Fibroblast of villous mesenchyme (primary cell): ENCODE results near the gene SAV1. TPM values are rescaled to one million over a fixed set of nuclear protein-coding genes. Genes with fewer than 3 reads are reported as not detected.
A peak's percentile ranks its signal among the peaks of the same experiment; 100 is the strongest.

ENCODE experiments used
- DNase-seq: peaks from one replicate; pipeline ENCODE4 v3.0.0-alpha.2; 2010; ENCODE audit warnings: low read depth
- H3K4me3 ChIP-seq: 2 replicates; pipeline ENCODE4 v1.5.1; 2011; ENCODE audit warnings: low read depth, mild to moderate bottlenecking, low read length
- total RNA-seq: library from RNA; depleted of rRNA; stranded (reverse); fragments of >200 nt; gene quantifications from 2 replicates; pipeline ENCODE4 v1.2.3, GENCODE V29; 2012
- TF ChIP-seq, protein P1 (sequence below): IDR thresholded peaks from 2 replicates; pipeline ENCODE4 v1.5.1; 2012; ENCODE audit warnings: low read depth, mild to moderate bottlenecking, low read length; ENCODE audit not compliant: insufficient read depth

Gene SAV1
- total RNA-seq, 1 donor: 53.5 TPM

DNA sequence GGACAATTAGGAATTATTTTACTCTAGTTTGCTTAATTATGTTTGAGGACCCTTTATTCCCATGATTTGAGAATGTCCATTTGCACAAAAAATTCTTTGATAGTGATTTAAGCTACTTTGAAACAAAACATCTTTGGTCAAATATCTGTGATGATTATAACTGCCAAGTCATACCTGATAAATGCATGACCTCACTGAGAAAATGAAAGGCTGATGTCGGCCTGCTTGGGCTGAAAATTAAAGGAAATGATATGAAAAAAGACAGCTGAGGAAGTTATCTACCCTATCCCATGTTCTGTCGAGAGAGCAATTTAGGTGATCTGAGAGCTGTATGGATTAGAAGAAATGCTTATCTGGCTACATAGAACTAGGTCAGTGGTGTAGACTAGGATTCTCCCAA lies 64.5 kb downstream of the SAV1 start:
- no peak for DNase-seq
- no peak overlapping the region for H3K4me3 ChIP-seq
- TF ChIP-seq, protein P1, sequence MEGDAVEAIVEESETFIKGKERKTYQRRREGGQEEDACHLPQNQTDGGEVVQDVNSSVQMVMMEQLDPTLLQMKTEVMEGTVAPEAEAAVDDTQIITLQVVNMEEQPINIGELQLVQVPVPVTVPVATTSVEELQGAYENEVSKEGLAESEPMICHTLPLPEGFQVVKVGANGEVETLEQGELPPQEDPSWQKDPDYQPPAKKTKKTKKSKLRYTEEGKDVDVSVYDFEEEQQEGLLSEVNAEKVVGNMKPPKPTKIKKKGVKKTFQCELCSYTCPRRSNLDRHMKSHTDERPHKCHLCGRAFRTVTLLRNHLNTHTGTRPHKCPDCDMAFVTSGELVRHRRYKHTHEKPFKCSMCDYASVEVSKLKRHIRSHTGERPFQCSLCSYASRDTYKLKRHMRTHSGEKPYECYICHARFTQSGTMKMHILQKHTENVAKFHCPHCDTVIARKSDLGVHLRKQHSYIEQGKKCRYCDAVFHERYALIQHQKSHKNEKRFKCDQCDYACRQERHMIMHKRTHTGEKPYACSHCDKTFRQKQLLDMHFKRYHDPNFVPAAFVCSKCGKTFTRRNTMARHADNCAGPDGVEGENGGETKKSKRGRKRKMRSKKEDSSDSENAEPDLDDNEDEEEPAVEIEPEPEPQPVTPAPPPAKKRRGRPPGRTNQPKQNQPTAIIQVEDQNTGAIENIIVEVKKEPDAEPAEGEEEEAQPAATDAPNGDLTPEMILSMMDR: no peak

DNA sequence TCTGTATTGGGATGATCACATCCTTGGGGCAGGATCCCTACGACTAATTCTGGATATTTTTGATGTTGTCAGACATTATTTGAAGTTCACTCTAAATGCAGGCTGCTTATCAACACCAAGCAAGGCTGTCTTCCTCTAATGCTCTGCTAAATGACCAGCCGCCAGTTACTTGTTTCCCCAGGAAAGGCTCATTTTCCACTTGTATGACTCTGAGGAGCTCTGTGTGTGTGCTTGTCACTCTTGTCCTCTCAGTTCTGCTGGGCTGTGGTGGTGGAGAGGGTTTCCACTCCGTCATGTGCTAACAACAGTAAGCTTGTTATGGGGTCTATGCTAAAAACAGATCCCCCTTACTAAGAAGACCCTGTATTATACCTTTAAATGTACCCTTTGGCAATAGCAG lies 66.1 kb downstream of the SAV1 start:
- DNase-seq: no peak
- TF ChIP-seq, protein P1: no peak
- H3K4me3 ChIP-seq: no peak overlapping the region

DNA sequence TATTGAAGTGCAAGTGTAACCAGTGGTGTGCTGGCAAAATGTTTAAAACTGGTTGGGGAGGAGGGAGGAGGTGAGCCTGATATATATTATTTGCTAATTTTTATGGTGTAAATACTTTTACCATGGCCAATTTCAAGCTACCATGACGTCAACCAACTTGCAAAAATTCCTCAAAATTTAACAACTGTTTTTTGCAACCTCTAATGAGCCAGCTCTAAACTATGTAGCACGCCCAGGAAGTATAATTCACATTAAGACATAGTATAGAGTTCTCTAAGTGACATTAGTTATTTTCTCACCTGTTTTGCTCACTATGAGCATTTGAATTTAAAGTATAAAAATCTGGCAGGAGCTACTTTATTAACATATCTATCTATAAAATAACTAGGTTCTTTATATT lies 66.7 kb downstream of the SAV1 start:
- TF ChIP-seq, protein P1: no peak
- peak; percentile 60 for DNase-seq
- no peak overlapping the region for H3K4me3 ChIP-seq

DNA sequence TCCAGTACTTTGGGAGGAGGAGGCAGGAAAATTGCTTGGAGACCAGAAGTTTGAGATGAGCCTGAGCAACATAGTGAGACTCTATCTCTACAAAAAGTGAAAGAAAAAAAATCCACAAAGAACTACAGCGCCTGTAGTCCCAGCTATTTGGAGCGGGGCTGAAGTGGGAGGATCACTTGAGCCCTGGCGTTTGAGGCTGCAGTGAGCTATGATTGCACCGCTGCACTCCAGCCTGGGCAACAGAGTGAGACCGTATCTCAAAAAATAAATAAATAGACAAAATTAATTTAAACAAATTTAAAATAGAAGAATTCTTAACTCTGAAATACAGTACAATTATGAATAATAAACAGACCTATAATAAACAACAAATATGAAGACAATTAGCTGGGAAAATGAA lies 67.3 kb downstream of the SAV1 start:
- H3K4me3 ChIP-seq: peak overlapping the region; percentile 36
- peak; percentile 43 for DNase-seq
- TF ChIP-seq, protein P1: no peak

DNA sequence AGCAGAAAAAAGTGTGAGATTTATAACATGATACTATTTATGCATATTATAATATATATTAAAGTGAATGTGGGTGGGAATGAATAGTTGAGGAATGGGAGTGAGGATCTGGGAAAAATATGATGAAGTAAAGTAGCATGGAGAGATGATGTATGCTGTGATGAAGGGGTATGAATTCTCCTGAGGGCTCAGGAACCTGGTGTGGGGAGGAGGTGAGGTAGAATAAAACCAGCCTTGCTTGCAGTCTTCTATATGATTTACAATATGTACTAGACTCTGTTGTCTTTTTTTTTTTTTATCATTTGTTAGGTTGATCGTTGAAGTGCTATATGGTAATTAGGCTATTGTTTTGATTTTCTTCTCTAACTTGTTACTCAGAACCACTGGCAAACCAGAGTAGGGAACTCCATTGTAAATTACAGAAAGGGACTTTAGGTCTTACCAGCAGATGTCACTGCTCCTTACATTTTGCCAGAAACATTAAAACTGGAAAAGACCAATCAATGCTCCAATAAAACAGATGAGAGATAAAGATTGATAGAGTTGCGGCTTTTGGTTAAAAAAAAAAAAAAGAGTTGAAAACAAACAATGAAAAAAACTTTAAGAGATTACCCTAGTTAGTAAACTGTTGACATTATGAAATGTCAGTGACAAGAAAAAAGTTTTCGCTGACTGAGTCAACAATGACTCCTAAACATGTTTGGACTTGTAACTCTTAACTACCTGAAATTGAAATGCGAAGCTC lies 68.2 kb downstream of the SAV1 start:
- no peak overlapping the region for H3K4me3 ChIP-seq
- DNase-seq: peak; percentile 72
- TF ChIP-seq, protein P1: peak; percentile 62

DNA sequence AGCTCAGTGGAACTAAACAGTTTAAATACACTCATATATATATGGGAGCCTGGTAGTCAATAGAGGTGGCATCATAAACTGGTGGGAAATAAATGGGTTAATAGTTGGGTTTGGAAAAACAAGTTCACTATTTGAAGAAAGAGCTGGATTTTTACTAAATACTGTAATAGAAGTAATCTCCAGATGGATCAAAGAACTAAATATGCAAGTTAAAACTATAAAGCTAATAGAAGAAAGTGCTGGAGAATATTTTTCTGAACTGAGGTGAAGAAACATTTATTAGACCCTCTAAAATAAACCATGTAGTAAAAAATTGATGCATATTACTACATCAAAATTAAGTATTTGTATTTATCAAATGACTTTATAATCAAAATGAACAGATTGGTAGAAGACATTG lies 69.3 kb downstream of the SAV1 start:
- TF ChIP-seq, protein P1: no peak
- H3K4me3 ChIP-seq: no peak overlapping the region
- DNase-seq: no peak
